ENCODE results near the gene SCAMP1. TPM values are rescaled to one million over a fixed set of nuclear protein-coding genes. Genes with fewer than 3 reads are reported as not detected.
A peak's percentile ranks its signal among the peaks of the same experiment; 100 is the strongest.

The SCAMP1 gene
- total RNA-seq, 1 experiment from 2014 or later, result 43.8 TPM

DNA sequence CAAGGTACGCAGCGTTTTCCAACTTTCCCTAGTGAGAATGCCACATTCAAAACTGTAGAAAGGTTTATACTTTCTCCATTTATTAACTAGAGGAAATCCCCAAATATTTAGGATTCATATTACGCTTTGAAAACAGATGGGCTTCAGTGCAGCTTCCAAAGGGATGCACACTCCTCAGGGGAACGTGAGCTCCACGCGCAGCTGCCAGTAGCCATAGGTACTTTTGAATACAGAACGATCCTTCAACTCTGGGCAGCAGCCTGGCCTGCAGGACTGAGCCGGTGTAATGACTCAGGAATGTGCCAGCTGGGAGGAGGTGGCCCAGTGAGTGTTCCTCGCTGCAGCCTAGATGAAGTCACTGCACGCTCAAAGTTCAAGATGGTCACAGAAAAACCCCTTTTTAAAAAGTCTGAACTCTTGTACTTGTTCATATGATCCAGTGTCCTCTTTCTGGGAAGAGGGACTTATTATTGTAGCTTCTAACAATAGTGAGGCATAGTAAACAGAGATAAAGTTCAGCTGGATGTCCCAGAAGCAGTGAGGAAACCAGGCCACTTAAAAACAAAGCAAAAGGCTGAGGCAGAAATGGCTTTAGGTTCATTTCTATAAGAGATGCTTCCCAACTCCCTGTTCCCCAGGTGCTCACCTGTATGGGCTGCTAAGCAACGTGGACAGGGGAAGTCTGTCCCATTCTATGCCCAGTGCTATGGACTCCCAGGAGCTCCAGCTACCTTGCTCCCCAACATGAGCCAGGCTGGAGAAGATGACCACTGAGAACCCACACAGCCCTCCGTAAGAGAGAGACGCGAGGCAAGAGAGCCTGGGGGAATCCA lies 158.2 kb downstream of the SCAMP1 start:
- peak; percentile 63 for ATAC-seq
- Mint-ChIP-seq H3K9me3 (no peaks in the 10 kb centered on the region), H3K4me3 (no peak overlapping the region), H3K27me3 (ENCODE audit: low read depth) (no peaks in the 10 kb centered on the region), H3K27ac (peak overlapping the region; percentile 25; the same call in 1 of the 2 replicates), H3K36me3 (peaks cover 3% of the 10 kb centered on the region; the same call in 1 of the 2 replicates), H3K4me1 (peaks cover 29% of the 10 kb centered on the region)
- no peak for DNase-seq (ENCODE audit: low spot score)
- TF ChIP-seq NFYB (CRISPR knock-in tag; conservative IDR thresholded peaks at IDR 0.05; ENCODE audit: low read depth) (no peak), SMAD3 (CRISPR knock-in tag; IDR thresholded peaks at IDR 0.05; ENCODE audit: borderline replicate concordance) (no peak), GABPB1 (CRISPR knock-in tag; IDR thresholded peaks at IDR 0.05) (no peak)
- TF ChIP-seq, protein P1, sequence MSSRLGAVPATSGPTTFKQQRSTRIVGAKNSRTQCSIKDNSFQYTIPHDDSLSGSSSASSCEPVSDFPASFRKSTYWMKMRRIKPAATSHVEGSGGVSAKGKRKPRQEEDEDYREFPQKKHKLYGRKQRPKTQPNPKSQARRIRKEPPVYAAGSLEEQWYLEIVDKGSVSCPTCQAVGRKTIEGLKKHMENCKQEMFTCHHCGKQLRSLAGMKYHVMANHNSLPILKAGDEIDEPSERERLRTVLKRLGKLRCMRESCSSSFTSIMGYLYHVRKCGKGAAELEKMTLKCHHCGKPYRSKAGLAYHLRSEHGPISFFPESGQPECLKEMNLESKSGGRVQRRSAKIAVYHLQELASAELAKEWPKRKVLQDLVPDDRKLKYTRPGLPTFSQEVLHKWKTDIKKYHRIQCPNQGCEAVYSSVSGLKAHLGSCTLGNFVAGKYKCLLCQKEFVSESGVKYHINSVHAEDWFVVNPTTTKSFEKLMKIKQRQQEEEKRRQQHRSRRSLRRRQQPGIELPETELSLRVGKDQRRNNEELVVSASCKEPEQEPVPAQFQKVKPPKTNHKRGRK (CRISPR knock-in tag; IDR thresholded peaks at IDR 0.05; ENCODE audit: borderline replicate concordance), result no peak
- ChIA-PET POLR2A (interaction anchor here (0.7 kb wide), 1 partner anchor 9 kb away, joined by 3 read pairs; no protein-coding TSS in a partner anchor), CTCF (no interaction called here)

DNA sequence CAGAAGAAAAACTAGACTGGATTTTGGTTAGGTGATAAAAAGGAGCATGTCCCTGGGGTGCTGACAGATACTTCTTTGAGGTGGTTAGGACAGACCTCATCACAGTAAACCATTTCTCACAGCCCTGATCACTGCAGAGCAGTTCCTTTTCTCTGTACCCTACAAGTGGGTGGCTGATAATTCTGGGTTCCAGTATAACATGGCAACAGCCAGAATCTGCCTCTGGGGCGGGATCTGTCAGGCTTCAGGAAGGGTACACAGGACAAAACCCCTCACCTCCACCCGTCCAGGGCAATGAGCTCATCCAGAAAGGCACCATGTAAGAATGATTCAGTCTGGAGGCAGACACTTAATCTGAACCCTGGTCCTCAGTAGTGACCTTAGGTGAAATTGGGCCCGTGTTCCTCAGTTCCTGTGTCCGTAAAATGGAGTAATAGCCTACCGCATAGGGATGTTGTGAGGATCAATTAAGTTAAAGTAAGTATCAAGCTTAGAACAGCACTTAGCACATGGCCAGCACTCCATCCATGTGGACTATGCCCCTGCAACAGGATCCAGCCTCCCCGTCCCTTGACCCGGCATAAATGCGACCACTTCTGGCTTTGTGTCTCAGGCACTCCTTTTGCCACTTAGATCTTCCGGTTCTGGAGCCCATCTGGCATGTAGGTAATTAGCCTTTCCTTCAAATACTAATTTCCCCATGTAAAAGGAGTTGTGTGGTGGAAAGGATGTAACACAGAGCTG lies 159.0 kb downstream of the SCAMP1 start:
- H3K27ac Mint-ChIP-seq, result no peak overlapping the region
- no peak overlapping the region for H3K4me3 Mint-ChIP-seq
- H3K4me1 Mint-ChIP-seq, result peaks cover 29% of the 10 kb centered on the region
- no peaks in the 10 kb centered on the region for H3K27me3 Mint-ChIP-seq (ENCODE audit: low read depth)
- DNase-seq (ENCODE audit: low spot score) (no peak), ATAC-seq (no peak)
- no peaks in the 10 kb centered on the region for H3K9me3 Mint-ChIP-seq
- H3K36me3 Mint-ChIP-seq, result peaks cover 3% of the 10 kb centered on the region; the same call in 1 of the 2 replicates
- POLR2A ChIA-PET, result no interaction called here
- CTCF ChIA-PET, result no interaction called here
- TF ChIP-seq TCF7 (CRISPR knock-in tag; IDR thresholded peaks at IDR 0.05; ENCODE audit: low read depth), result no peak
- TF ChIP-seq, protein P2, sequence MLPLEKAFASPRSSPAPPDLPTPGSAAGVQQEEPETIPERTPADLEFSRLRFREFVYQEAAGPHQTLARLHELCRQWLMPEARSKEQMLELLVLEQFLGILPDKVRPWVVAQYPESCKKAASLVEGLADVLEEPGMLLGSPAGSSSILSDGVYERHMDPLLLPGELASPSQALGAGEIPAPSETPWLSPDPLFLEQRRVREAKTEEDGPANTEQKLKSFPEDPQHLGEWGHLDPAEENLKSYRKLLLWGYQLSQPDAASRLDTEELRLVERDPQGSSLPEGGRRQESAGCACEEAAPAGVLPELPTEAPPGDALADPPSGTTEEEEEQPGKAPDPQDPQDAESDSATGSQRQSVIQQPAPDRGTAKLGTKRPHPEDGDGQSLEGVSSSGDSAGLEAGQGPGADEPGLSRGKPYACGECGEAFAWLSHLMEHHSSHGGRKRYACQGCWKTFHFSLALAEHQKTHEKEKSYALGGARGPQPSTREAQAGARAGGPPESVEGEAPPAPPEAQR (CRISPR knock-in tag; IDR thresholded peaks at IDR 0.05), result no peak
- no peak for TF ChIP-seq TEAD1 (CRISPR knock-in tag; IDR thresholded peaks at IDR 0.05)
- TF ChIP-seq, protein P3, sequence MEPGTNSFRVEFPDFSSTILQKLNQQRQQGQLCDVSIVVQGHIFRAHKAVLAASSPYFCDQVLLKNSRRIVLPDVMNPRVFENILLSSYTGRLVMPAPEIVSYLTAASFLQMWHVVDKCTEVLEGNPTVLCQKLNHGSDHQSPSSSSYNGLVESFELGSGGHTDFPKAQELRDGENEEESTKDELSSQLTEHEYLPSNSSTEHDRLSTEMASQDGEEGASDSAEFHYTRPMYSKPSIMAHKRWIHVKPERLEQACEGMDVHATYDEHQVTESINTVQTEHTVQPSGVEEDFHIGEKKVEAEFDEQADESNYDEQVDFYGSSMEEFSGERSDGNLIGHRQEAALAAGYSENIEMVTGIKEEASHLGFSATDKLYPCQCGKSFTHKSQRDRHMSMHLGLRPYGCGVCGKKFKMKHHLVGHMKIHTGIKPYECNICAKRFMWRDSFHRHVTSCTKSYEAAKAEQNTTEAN (CRISPR knock-in tag; IDR thresholded peaks at IDR 0.05), result no peak
- no peak for TF ChIP-seq ZNF121 (CRISPR knock-in tag; IDR thresholded peaks at IDR 0.05)
- TF ChIP-seq, protein P4, sequence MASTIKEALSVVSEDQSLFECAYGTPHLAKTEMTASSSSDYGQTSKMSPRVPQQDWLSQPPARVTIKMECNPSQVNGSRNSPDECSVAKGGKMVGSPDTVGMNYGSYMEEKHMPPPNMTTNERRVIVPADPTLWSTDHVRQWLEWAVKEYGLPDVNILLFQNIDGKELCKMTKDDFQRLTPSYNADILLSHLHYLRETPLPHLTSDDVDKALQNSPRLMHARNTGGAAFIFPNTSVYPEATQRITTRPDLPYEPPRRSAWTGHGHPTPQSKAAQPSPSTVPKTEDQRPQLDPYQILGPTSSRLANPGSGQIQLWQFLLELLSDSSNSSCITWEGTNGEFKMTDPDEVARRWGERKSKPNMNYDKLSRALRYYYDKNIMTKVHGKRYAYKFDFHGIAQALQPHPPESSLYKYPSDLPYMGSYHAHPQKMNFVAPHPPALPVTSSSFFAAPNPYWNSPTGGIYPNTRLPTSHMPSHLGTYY (CRISPR knock-in tag; IDR thresholded peaks at IDR 0.05), result no peak
- TF ChIP-seq RORB (CRISPR knock-in tag; IDR thresholded peaks at IDR 0.05), result no peak
- TF ChIP-seq, protein P5, sequence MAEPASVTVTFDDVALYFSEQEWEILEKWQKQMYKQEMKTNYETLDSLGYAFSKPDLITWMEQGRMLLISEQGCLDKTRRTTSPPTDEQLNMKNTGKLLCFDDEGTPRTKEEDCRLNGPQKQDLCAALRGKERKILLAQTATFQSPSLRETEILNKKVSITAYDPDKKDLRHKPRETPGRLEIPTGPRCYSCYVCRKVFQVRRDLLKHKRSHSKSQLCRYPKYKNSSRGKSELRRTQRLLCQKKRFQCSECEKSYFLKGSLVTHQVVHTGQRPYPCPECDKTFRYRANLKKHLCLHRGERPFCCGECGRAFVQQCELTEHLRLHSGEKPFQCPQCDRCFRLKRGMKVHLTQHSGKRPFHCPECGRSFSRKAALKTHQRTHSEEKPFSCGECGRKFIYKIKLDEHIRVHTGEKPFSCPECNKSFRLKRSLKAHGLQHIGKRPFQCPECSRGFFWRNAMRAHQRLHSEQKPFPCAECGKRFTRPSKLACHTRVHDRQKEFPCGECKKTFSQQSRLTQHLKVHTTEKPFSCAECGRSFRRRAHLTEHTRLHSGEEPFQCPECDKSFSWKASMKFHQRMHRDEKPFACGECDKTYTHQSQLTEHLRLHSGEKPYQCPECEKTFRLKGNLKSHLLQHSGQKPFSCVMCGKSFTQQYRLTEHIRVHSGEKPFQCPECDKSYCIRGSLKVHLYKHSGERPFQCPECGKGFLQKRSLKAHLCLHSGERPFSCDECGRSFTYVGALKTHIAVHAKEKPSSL (CRISPR knock-in tag; conservative IDR thresholded peaks at IDR 0.05), result no peak
- TF ChIP-seq JAZF1 (CRISPR knock-in tag; IDR thresholded peaks at IDR 0.05), result no peak
- TF ChIP-seq RELA (CRISPR knock-in tag; IDR thresholded peaks at IDR 0.05; ENCODE audit: borderline replicate concordance), result no peak
- no peak for TF ChIP-seq ELF4 (CRISPR knock-in tag; IDR thresholded peaks at IDR 0.05; ENCODE audit: low read depth)
- TF ChIP-seq, protein P6, sequence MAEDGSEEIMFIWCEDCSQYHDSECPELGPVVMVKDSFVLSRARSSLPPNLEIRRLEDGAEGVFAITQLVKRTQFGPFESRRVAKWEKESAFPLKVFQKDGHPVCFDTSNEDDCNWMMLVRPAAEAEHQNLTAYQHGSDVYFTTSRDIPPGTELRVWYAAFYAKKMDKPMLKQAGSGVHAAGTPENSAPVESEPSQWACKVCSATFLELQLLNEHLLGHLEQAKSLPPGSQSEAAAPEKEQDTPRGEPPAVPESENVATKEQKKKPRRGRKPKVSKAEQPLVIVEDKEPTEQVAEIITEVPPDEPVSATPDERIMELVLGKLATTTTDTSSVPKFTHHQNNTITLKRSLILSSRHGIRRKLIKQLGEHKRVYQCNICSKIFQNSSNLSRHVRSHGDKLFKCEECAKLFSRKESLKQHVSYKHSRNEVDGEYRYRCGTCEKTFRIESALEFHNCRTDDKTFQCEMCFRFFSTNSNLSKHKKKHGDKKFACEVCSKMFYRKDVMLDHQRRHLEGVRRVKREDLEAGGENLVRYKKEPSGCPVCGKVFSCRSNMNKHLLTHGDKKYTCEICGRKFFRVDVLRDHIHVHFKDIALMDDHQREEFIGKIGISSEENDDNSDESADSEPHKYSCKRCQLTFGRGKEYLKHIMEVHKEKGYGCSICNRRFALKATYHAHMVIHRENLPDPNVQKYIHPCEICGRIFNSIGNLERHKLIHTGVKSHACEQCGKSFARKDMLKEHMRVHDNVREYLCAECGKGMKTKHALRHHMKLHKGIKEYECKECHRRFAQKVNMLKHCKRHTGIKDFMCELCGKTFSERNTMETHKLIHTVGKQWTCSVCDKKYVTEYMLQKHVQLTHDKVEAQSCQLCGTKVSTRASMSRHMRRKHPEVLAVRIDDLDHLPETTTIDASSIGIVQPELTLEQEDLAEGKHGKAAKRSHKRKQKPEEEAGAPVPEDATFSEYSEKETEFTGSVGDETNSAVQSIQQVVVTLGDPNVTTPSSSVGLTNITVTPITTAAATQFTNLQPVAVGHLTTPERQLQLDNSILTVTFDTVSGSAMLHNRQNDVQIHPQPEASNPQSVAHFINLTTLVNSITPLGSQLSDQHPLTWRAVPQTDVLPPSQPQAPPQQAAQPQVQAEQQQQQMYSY (CRISPR knock-in tag; IDR thresholded peaks at IDR 0.05), result no peak
- TF ChIP-seq, protein P1 (CRISPR knock-in tag; IDR thresholded peaks at IDR 0.05; ENCODE audit: borderline replicate concordance), result no peak
- TF ChIP-seq KAT7 (CRISPR knock-in tag; IDR thresholded peaks at IDR 0.05; ENCODE audit: borderline replicate concordance), result no peak
- no peak for TF ChIP-seq ETV6 (CRISPR knock-in tag; IDR thresholded peaks at IDR 0.05)

Data from WTC11 (cell line).